Activated T-cell treated with anti-CD3 and anti-CD28 coated beads, Interleukin-2, amount 50 U/mL, for 1 hour (primary cell): ENCODE measurements around the gene GTF3C5.
"Not testable (repeated sequence)": the region's sequence is repeated elsewhere in the genome, so short reads cannot be mapped to it uniquely, and the experiment has no call there.

Source experiments
- DNase-seq: peaks from one replicate; pipeline ENCODE4 v3.0.0-alpha.2; 2020

The GTF3C5 gene

GRCh38 chr9:133030317-133031129 is at the start of gene GTF3C5:
Gene GTF3C5, plus strand, starts transcription at chr9:133030997. Its CDS starts 15 bp downstream, at chr9:133031012.
- DNase-seq = peak; percentile 87

GRCh38 chr9:132982458-132982857 is 48.3 kb upstream of the GTF3C5 start:
- no peak for DNase-seq

- no peak for DNase-seq
Measured at GRCh38 chr9:132983491-132984201, 47.2 kb upstream of the GTF3C5 start.

- DNase-seq = no peak
Measured at GRCh38 chr9:132984202-132985070, 46.4 kb upstream of the GTF3C5 start.

GRCh38 chr9:132985071-132985350 is 45.8 kb upstream of the GTF3C5 start:
- no peak for DNase-seq

- DNase-seq = no peak
Measured at GRCh38 chr9:132985489-132985888, 45.3 kb upstream of the GTF3C5 start.

GRCh38 chr9:132986114-132986513 is 44.7 kb upstream of the GTF3C5 start:
- DNase-seq = no peak

GRCh38 chr9:132986640-132987620 is 43.9 kb upstream of the GTF3C5 start:
- DNase-seq = no peak

- no peak for DNase-seq
Measured at GRCh38 chr9:132988244-132989013, 42.4 kb upstream of the GTF3C5 start.

GRCh38 chr9:132989014-132989310 is 41.8 kb upstream of the GTF3C5 start:
- no peak for DNase-seq

GRCh38 chr9:132989414-132989996 is 41.3 kb upstream of the GTF3C5 start:
- no peak for DNase-seq

- not testable (repeated sequence) for DNase-seq
Measured at GRCh38 chr9:132989998-132990557, 40.7 kb upstream of the GTF3C5 start.

GRCh38 chr9:132990781-132991180 is 40.0 kb upstream of the GTF3C5 start:
- DNase-seq = no peak

GRCh38 chr9:132991351-132992300 is 39.2 kb upstream of the GTF3C5 start:
- no peak for DNase-seq

- DNase-seq = no peak
Measured at GRCh38 chr9:132993511-132993939, 37.3 kb upstream of the GTF3C5 start.

GRCh38 chr9:132994410-132995120 is 36.2 kb upstream of the GTF3C5 start:
- DNase-seq = no peak

- DNase-seq = no peak
Measured at GRCh38 chr9:132995121-132995420, 35.7 kb upstream of the GTF3C5 start.

GRCh38 chr9:132995879-132996278 is 34.9 kb upstream of the GTF3C5 start:
- DNase-seq = no peak

GRCh38 chr9:132996526-132996925 is 34.3 kb upstream of the GTF3C5 start:
- DNase-seq = no peak
